NCI-H460 (cell line): ENCODE data around the gene MYBPH. TPM values are rescaled to one million over a fixed set of nuclear protein-coding genes. Genes with fewer than 3 reads are reported as not detected.

Experiments used
- DNase-seq: peaks from one replicate; pipeline ENCODE4 v3.0.0-alpha.2; 2016; ENCODE audit warnings: low read depth; ENCODE audit errors: extremely low read depth
- total RNA-seq: library from RNA; depleted of rRNA; stranded (reverse); fragments of >200 nt; shearing (Covaris generic); gene quantifications from 2 replicates; pipeline ENCODE4 v1.2.3, GENCODE V29; 2014

MYBPH gene
- total RNA-seq, 1 experiment from 2014 or later: not detected

DNA sequence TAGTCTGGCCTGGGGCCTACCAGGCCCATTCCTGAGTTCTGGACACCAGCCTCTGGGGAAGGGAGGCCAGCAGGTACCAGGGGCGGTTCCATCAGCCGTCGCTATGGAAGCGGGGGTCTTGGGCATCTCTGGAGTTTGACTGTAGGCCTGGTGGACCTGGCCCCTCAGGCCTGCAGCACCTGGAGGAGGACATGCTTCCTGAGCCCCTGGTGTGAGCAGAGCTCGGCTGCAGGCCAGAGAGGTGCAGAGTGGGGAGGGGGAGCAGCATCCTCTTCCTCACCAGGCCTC, 7.8 kb downstream of the MYBPH start:
- DNase-seq: no peak

DNA sequence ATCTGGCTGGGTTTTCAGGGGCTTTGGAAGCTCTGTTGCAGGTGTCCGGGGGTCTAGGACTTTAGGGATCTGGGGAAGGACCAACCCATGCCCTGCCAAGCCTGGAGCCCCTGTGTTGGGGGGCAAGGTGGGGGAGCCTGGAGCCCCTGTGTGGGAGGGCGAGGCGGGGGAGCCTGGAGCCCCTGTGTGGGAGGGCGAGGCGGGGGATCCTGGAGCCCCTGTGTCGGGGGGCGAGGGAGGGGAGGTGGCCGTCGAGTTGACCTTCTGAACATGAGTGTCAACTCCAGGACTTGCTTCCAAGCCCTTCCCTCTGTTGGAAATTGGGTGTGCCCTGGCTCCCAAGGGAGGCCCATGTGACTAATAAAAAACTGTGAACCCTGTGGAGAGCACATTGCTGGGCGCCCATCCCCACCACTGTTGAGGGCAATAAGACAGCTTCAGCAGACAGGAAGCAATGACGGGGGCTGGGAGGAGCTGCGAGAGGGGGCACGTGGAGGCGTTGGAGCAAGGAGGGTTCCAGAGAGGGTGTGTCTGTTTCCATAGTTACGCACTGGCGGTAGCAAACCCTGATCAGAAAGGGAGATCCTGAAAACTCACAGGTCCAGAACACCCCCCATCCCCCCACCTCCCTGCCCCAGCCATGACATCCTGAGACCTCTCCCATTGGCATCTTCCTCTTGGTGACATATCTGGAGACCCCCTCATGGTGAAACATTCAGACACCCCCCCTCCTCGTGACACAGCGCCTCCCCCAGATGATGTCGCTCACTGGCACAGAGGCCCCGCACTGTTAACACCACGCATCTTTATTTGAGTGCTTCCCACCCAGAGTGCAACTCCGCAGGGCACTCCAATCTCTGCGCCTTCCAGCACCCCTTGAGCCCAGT, 8.4 kb downstream of the MYBPH start:
- DNase-seq: no peak

DNA sequence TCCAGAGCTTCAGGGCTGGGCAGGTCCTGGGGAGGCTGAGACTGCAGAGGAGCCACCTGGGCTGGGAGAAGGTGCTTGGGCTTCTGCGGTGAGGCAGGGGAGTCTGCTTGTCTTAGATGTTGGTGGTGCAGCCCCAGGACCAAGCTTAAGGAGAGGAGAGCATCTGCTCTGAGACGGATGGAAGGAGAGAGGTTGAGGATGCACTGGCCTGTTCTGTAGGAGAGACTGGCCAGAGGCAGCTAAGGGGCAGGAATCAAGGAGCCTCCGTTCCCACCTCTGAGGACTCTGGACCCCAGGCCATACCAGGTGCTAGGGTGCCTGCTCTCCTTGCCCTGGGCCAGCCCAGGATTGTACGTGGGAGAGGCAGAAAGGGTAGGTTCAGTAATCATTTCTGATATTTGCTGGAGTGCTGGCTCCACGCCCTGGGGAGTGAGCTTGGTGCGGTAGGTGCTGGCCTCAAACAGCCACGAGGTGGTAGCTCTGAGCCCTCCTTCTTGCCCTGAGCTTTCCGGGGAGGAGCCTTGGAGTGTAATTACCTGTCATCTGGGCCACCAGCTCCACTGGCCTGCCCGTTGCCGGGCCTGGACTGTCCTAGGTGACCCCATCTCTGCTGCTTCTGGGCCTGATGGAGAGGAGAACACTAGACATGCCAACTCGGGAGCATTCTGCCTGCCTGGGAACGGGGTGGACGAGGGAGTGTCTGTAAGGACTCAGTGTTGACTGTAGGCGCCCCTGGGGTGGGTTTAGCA, 9.3 kb downstream of the MYBPH start:
- no peak for DNase-seq

DNA sequence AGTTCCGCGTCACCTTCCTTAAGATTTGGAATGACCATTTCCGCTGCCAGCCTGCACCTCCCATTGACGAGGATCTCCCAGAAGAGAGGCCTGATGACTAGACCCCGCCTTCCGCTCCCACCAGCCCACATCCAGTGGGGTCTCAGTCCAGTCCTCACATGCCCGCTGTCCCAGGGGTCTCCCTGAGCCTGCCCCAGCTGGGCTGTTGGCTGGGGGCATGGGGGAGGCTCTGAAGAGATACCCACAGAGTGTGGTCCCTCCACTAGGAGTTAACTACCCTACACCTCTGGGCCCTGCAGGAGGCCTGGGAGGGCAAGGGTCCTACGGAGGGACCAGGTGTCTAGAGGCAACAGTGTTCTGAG, 9.8 kb downstream of the MYBPH start:
- no peak for DNase-seq

DNA sequence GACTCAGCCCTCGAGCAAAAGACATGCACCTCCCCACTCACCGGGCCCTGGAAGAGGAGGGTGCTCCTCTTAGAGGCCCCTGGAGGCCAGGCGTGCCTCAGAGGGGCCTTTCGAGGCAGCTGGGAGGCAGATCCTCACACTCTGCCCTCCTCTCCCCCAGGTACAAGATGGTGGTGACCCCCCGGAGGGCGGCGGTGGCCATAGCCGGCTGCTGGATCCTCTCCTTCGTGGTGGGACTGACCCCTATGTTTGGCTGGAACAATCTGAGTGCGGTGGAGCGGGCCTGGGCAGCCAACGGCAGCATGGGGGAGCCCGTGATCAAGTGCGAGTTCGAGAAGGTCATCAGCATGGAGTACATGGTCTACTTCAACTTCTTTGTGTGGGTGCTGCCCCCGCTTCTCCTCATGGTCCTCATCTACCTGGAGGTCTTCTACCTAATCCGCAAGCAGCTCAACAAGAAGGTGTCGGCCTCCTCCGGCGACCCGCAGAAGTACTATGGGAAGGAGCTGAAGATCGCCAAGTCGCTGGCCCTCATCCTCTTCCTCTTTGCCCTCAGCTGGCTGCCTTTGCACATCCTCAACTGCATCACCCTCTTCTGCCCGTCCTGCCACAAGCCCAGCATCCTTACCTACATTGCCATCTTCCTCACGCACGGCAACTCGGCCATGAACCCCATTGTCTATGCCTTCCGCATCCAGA, 10.4 kb downstream of the MYBPH start:
- DNase-seq: no peak

DNA sequence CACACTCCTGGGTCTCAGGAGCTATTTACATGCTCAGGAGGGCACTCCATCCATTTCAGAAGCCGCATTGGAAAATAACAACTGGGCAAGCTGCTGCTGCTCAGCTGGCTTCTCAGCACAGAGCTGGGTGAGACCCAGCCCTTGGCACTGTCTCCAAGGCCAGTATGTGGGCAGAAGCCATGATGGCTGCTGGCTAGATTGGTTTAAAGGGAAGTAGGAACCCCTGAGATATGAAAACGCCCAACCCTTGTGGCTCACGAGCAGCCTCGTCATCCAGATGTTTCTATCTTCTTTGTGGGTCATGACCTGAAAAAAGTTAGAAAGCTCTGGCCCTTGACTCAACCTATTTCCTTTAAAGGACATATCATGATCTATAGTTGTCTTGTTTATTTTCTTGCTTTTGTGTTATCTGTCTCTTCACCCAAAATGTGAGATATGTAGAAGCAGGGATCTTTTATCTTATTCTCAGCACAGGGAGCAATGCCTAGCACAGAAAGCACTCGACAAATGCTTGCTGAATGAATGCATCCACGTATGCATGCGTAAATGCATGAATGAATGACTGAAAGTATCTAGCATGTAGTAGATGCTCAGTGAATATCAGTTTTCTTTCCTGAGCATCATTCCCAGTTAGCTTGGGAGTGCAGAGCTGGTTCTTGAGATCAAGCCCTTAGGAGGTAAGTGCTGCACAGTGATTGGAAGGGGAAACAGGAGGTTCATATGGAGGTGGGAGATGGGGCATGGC, 11.6 kb downstream of the MYBPH start:
- DNase-seq: no peak

DNA sequence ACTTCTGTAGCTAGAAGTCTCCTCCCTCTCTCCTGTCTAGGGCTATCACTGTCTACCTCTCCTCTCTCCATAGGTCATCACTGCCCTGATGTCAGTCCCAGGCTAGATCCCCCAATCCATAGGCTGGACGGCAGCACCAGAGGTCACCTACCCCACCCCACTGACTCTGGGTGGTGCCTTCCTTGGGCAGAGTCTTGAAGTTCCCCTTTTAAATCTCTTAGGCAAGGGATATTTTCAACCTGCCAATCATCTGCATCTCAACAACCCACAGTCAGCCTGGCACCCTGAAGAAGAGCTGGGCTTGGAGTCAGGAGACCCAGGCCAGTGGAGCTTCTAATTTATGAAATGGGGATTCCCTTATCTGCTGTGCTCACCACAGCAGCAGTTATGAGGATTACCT, 13.2 kb downstream of the MYBPH start:
- no peak for DNase-seq

DNA sequence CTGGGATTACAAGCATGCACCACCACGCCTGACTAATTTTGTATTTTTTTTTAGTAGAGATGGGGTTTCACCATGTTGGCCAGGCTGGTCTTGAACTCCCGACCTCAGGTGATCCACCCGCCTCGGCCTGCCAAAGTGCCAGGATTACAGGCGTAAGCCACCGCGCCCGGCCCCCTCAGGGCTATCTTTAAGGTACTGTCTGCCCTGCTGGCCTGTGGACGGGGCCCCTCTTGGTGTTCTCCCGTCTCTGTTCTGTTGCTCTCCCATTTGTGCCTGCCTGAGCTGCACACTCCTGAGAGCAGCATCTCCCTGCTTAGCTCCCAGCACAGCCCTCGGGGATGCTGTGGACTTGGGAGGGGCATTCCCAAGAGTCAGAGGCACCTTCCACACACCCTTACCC, 13.9 kb downstream of the MYBPH start:
- DNase-seq: no peak

DNA sequence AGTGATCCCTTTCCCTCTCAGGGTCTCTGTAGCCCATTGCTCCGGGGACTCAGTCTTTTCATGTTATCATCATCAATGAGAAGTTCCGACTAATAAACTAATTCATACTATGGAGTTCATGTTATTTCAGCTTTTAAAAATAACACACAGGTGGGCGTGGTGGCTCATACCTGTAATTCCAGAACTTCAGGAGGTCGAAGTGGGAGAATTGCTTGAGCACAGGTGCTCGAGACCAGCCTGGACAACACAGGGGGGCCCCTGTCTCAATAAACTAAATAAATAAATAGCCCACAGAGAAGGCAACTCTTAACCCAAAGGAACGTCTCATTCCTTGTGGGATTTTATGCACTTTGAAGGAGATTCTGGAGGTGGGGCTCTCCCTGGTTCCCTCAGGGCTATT, 14.5 kb downstream of the MYBPH start:
- DNase-seq: no peak

DNA sequence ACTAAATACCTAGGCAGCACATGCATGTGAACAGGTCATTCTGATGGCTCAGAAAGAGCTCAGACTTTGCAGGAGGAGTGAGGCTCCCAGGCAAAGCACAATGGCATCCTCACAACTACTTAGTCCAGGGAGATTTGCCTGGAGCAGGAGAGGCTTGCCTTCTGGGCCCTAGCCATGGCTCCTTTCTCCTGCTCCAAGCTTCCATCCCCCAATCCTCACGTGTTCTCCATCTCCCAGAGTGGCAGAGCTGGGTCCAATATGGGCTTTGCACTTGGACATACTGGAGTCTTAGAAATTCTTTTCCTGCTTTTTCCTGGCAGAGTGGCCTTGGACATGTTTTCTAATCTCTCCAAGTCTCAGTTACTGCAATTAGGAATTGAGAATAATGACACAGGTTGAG, 15.8 kb downstream of the MYBPH start:
- DNase-seq: no peak

DNA sequence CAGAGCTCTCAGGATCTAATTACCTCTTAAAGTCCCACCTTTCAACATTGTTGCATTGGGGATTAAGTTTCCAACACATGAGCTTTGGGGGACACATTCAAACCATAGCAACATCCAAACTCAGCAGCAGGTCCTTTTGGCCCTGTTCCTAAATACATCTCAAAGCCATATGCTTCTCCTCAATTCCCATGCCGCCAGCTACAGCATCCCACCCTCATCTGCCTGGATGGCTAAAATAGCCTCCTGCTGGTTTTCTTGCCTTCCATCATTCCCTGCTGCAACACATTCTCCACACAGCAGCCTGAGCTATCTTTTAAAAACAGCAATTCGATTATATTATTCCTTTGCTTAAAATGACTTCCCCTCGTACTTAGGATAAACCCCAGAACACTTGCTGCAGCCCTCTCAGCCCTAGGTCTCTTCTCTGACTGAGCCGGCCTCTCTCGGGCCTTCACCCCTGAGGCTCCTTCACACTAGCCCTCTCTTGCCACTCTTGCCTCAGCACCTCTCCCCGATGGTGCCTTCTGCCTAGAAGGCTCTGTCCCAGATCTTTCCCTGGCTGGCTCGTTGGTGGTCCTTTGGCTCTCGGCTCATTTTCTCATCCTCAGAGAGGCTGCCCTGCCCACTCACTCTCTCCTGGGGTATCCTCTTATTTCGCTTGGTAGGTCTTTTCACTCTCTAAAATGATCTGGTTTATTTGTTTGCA, 16.5 kb downstream of the MYBPH start:
- DNase-seq: no peak

DNA sequence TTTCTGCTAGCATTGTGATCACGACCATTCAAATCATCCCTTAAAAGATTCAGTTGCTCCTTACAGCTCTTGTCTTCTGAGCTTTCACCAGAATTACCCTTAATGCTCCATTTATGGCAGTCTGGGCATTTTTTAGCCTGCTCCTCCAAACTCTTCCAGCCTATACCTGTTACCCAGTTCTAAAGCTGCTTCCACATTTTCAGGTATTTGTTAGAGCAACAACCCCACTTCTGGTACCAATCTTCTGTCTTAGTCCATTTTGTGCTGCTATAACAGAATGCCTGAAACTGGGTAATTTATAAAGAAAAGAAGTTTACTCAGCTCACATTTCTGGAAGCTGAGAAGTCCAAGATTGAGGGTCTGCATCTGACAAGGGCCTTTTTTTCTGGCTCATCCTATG, 17.2 kb downstream of the MYBPH start:
- no peak for DNase-seq

DNA sequence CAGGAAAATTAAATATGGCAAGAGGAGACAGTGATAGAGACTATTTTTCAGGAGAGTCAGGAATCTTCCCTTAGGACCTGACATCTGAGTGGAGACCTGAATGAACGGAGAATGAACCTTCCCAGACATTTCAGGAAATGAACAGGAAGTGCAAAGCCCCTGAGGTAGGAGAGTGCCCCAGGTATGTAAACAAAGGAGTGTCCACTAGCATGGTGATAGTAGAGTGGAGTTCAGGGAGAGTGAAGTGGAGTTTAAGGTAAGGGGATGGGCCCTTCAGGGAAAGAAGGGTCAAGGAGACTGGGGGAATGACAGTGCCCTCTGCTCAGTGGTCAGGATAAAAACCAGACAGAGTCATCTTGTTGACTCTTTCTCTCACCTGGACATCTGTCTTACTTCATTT, 19.3 kb downstream of the MYBPH start:
- DNase-seq: no peak

DNA sequence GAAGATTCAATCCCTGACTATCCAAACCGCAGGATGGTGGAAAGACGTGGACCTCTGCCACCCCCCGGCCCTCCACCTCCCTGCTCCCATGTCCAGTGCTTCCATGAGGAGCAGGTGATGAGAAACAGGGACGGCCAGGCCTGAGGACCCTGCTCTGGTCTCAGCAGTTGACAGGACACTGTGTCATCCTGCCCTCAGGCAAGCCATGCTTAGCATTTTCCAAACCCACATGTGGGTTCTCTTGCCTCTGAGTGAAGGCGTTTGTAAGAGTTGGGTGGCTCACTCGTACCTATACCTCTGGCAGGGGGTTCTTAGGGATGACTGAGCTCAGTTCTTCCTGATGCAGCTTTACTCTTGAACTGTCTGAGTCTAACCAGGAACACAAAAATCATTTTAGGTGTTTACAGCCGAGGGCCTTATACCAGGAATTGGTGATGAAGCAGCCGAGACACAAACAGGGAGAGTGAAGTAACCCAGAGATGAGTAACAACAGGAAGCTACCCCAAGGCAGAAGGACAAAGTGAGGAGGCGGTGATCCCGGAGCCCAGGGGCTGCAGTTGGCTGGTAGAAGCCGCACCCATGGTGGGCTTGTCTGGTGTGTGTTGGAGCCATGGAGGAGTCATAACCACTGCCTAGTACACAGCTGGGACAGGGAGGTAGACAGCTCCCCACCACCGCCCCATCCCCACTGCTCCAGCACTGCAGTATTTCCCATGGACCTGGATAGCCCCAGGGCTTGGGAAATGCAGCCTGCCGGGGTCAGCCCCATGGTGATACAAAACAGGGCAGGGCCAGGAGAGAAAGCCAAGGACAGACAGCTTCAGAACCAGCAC, 21.4 kb downstream of the MYBPH start:
- no peak for DNase-seq

DNA sequence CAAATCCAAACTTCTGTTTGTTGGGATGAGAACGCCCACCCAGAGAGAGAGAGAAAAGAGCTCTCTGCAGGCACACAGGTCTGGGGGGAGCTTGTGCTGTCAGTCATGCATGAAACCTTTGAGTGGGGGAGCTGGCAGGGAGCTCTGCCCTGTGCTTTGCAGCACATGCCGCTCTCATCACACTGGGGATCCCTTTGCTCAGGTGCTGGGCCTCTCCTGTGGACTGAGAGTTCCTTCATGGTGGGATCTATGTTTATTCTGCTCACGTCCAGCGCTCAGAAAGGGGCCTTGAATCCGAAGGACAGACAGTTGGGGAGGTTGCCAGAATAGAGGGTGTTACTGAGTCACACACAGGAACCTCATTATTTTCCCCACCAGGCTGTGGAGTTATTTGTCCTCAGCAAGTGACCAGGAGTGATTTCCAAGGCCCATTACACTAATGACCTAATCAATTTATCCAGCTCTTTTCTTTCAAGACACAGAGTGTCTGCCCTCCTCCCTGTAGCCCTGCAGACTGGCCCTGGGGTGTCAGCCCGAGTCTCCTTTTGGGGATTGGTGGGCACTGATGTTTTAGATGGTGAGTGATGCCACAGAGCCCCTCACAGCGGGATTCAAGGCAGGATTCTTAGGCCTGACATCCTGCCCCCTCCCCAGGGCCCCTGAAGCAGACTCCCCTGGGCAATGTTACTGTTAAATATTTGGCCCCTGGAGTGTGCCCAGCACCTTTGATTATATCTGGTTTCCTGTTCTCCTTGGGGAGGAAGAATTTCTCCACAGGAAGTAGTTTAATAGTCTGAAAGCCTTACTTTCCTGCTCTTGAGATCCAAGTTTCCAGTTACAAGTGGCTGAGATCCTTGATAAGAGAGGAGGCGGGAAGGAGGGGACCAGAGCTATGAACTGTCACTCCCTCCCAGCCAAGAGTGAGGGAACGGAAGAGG, 22.3 kb downstream of the MYBPH start:
- no peak for DNase-seq

DNA sequence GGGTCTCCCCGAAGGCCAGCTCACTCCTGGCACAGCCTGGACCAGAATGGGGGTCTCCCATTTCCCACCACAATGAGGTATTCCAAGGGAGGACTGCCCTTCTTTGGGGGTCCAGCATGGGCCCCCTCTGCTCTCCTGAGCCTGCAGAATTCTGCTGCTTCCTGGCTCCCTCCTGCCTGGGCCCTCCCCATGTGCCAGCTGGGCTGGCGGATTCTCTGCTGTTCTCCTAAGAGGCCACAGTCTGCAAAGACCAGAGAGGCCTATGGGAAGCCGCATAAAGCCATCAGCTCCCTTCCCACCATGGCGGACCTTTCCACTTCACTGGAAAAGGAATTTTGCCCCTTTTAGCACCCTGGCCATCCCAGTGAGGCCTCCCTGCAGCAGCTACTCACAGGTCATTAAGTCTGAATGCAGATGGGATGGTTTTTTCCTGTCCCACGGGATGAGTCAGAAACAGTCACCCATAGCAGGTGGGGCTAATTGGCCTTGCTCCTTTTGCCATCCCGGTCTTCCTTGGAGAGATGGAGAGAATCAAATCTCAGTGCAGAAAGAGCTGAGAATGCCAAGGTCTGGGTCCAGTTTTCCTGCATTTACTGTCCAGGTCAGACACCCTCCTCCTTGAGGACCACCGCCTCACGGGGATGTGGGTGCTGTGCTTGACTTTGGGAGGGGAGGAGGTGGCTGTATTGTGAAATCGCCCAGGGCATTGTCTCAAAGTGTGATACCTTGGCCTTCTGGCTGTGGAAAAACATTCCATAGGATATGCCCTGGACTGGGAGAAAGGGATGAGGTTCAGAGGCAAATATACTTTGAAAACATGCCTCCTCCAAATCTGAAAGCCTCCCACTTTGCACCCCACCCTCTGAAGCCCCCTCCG, 23.2 kb downstream of the MYBPH start:
- no peak for DNase-seq

DNA sequence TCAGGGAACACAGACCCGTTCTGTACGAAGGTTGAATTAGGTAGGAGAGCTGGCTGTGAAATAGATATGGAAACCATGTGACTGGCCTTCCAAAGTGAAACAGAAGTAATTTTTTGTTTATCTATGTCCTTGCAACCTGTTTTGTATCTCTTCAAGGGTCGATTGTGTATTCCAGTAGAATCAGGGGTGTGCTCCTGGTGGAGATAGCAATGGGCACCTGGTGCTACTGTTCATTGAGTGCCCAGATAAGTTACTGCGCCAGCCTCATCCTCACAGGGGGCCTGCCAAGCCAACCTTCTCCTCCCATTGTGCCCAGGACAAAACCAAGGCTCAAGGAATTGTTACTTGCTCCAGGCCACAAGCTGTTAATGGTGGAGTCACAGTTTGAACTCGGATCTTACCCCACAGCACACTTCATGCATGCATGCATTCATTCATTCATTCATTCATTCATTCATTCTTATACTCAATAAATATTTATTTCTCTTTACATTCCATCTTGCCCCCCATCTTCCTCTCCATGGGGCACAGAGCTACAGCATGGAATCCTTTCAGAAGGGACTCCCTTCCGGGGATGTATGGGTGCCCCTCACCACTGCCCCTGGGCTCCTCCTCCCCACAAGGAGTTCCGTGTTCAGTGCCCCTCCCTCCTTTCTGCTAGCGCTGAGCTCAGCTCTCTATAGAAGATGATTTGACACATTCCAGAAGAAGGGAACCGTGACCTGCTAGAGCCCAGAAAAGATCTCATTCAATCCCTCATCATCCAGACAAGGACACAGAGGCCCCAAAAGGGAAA, 24.1 kb downstream of the MYBPH start:
- no peak for DNase-seq
